PC-3 (cell line): Measurements from ENCODE around the gene FBXL13. TPM values are rescaled to one million over a fixed set of nuclear protein-coding genes. Genes with fewer than 3 reads are reported as not detected.
"Not testable (repeated sequence)": the region's sequence is repeated elsewhere in the genome, so short reads cannot be mapped to it uniquely, and the experiment has no call there.

Experiments used
- ATAC-seq: fragments of 200-7000 bp; cut with Tn5 transposase; 2 replicates; pipeline ENCODE4 v1.9.1; 2020; ENCODE audit warnings: mild to moderate bottlenecking, moderate library complexity
- BruUV-seq: library from RNA; stranded (reverse); fragments of 400-500 nt; replicated peaks from 2 replicates; lab custom pipeline; 2021; lab: Mats Ljungman, UMichigan
- CTCF ChIA-PET: fragments of 300-600 bp; sonication (Branson Sonifier 250); formaldehyde crosslinking; loops from one replicate; lab custom pipeline; 2022; ENCODE audit warnings: antibody characterized with exemption; lab: Charles Lee
- POLR2A ChIA-PET: fragments of 300-600 bp; sonication (Branson Sonifier 250); formaldehyde crosslinking; loops from one replicate; lab custom pipeline; 2022; ENCODE audit warnings: antibody characterized with exemption; ENCODE audit not compliant: unreplicated experiment; lab: Charles Lee
- DNase-seq: peaks from one replicate; pipeline ENCODE4 v3.0.0-alpha.2; 2015
- H2AFZ ChIP-seq: fragments of 300-600 bp; sonication (generic); 2 replicates; pipeline ENCODE4 v1.6.0; 2016; ENCODE audit warnings: antibody characterized with exemption, low read length
- H3F3A ChIP-seq: fragments of 300-600 bp; sonication (generic); one replicate; pipeline ENCODE4 v1.6.0; 2017; ENCODE audit warnings: antibody characterized with exemption, low read length, control low read depth, mild to moderate bottlenecking; ENCODE audit not compliant: unreplicated experiment
- H3K27ac ChIP-seq: fragments of 300-600 bp; sonication (generic); 2 replicates; pipeline ENCODE4 v1.5.1; 2016; ENCODE audit warnings: mild to moderate bottlenecking, low read length
- H3K27me3 ChIP-seq: fragments of 300-600 bp; sonication (generic); 2 replicates; pipeline ENCODE4 v1.6.1; 2016; ENCODE audit warnings: low read length, mixed read lengths
- H3K36me3 ChIP-seq: fragments of 300-600 bp; sonication (generic); 2 replicates; pipeline ENCODE4 v1.6.1; 2016; ENCODE audit warnings: low read depth, mixed run types, low read length, mixed read lengths
- H3K4me1 ChIP-seq: fragments of 300-600 bp; sonication (generic); 2 replicates; pipeline ENCODE4 v1.5.1; 2016; ENCODE audit warnings: low read length; ENCODE audit not compliant: insufficient read depth
- H3K4me2 ChIP-seq: fragments of 300-600 bp; sonication (generic); 2 replicates; pipeline ENCODE4 v1.6.0; 2016; ENCODE audit warnings: low read length
- H3K4me3 ChIP-seq: fragments of 300-600 bp; sonication (generic); 2 replicates; pipeline ENCODE4 v1.5.1; 2016; ENCODE audit warnings: mild to moderate bottlenecking, low read length, mixed read lengths
- H3K79me2 ChIP-seq: fragments of 300-600 bp; sonication (generic); 2 replicates; pipeline ENCODE4 v1.6.1; 2017; ENCODE audit warnings: low read length, mixed read lengths
- H3K9ac ChIP-seq: fragments of 300-600 bp; sonication (generic); 2 replicates; pipeline ENCODE4 v1.6.0; 2016; ENCODE audit warnings: mild to moderate bottlenecking, low read length
- H3K9me2 ChIP-seq: fragments of 300-600 bp; sonication (generic); replicated peaks from 2 replicates; pipeline ENCODE4 v1.6.1; 2016; ENCODE audit warnings: mixed run types, low read length, mixed read lengths
- H3K9me3 ChIP-seq: fragments of 300-600 bp; sonication (generic); 2 replicates; pipeline ENCODE4 v1.6.1; 2016; ENCODE audit warnings: low read length, mixed read lengths
- H4K20me1 ChIP-seq: fragments of 300-600 bp; sonication (generic); 2 replicates; pipeline ENCODE4 v1.6.1; 2016; ENCODE audit warnings: low read length, mixed read lengths
- EZH2 ChIP-seq: fragments of 300-600 bp; sonication (generic); IDR thresholded peaks from one replicate; pipeline ENCODE4 v1.6.1; 2017; ENCODE audit warnings: antibody characterized with exemption, mild to moderate bottlenecking, low read length; ENCODE audit not compliant: unreplicated experiment
- EZH2phosphoT487 ChIP-seq: fragments of 300-600 bp; sonication (generic); IDR thresholded peaks from 2 replicates; pipeline ENCODE4 v1.6.1; 2018; ENCODE audit warnings: mild to moderate bottlenecking, antibody characterized with exemption, low read length, borderline replicate concordance
- intact Hi-C: fragments of 100-400 bp; cut with micrococcal nuclease; formaldehyde crosslinking; loops from 2 replicates; pipeline ENCODE4 v1.9.0; 2023
- total RNA-seq: library from RNA; depleted of rRNA; stranded (reverse); fragments of >200 nt; gene quantifications from 2 replicates; pipeline ENCODE4 v1.2.3, GENCODE V29; 2014
- TF ChIP-seq, protein P1 (sequence below): fragments of 300-600 bp; sonication (generic); conservative IDR thresholded peaks from 2 replicates; pipeline ENCODE4 v1.5.1; 2017; ENCODE audit warnings: antibody characterized with exemption, low read depth, mild to moderate bottlenecking, low read length

The FBXL13 gene
- total RNA-seq, 1 experiment from 2014 or later = 1.1 TPM

GRCh38 chr7:102913826-102914225 is 160.8 kb downstream of the FBXL13 start:
- Histone ChIP-seq H3K4me2 (no peak overlapping the region), H3K9me2 (no peaks in the 10 kb centered on the region), H3K9ac (no peak overlapping the region), H3K4me3 (no peak overlapping the region), H3K36me3 (no peaks in the 10 kb centered on the region), H3F3A (no peaks in the 10 kb centered on the region), H3K9me3 (no peaks in the 10 kb centered on the region), H2AFZ (no peak overlapping the region), H3K79me2 (no peaks in the 10 kb centered on the region), H3K27ac (no peak overlapping the region), H3K4me1 (peaks cover 12% of the 10 kb centered on the region), H3K27me3 (no peaks in the 10 kb centered on the region), H4K20me1 (no peaks in the 10 kb centered on the region)
- no peak for ATAC-seq
- ChIA-PET POLR2A (no interaction called here), CTCF (no interaction called here)
- intact Hi-C loops = no loop called here
- TF ChIP-seq EZH2phosphoT487 (no peak), EZH2 (no peak)
- TF ChIP-seq, protein P1, sequence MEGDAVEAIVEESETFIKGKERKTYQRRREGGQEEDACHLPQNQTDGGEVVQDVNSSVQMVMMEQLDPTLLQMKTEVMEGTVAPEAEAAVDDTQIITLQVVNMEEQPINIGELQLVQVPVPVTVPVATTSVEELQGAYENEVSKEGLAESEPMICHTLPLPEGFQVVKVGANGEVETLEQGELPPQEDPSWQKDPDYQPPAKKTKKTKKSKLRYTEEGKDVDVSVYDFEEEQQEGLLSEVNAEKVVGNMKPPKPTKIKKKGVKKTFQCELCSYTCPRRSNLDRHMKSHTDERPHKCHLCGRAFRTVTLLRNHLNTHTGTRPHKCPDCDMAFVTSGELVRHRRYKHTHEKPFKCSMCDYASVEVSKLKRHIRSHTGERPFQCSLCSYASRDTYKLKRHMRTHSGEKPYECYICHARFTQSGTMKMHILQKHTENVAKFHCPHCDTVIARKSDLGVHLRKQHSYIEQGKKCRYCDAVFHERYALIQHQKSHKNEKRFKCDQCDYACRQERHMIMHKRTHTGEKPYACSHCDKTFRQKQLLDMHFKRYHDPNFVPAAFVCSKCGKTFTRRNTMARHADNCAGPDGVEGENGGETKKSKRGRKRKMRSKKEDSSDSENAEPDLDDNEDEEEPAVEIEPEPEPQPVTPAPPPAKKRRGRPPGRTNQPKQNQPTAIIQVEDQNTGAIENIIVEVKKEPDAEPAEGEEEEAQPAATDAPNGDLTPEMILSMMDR = no peak
- no peak for DNase-seq
- BruUV-seq = no TSS peak

DNA sequence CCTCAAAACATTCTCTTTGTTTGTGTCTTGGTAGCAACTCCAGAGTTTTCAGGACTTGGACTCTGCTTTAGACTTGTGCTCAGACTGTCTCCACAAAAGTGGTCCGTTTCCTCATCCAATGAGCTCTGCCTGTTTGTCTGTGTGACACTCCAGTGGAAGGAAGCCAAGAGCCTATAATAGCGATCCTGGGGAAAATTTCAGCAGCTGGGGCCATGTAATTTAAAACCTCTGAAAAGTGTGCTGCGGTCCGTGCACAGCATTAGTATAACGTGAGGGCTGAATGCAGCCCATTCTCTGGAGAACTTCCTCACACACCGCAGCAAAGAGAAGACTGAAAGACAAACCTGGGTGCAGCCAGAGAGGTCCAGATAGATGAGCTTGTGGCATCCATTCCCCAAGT is 161.9 kb downstream of the FBXL13 start, which contains the start of gene LRRC17:
LRRC17 (plus strand) TSS at position 259 of the 400 bp plus-strand sequence. CDS start 20,914 bp downstream, outside the sequence.
- H3K9ac ChIP-seq = no peak within 1 kb of the TSS
- no peak within 1 kb of the TSS for H3K4me3 ChIP-seq
- no peaks in the 10 kb centered on the region for H3K36me3 ChIP-seq
- H3F3A ChIP-seq = no peaks in the 10 kb centered on the region
- TF ChIP-seq, protein P1 = no peak
- TF ChIP-seq EZH2phosphoT487 = no peak
- TF ChIP-seq EZH2 = no peak
- ChIA-PET CTCF (no interaction called here), POLR2A (no interaction called here)
- H3K4me1 ChIP-seq = peaks cover 12% of the 10 kb centered on the region
- H3K27me3 ChIP-seq = no peaks in the 10 kb centered on the region
- no peaks in the 10 kb centered on the region for H3K9me2 ChIP-seq
- no peaks in the 10 kb centered on the region for H4K20me1 ChIP-seq
- no peak within 1 kb of the TSS for H2AFZ ChIP-seq
- intact Hi-C loops = no loop called here
- no peak within 1 kb of the TSS for H3K27ac ChIP-seq
- no TSS peak for BruUV-seq
- no peak for ATAC-seq
- no peaks in the 10 kb centered on the region for H3K9me3 ChIP-seq
- H3K4me2 ChIP-seq = no peak within 1 kb of the TSS
- H3K79me2 ChIP-seq = no peaks in the 10 kb centered on the region
- no peak for DNase-seq

DNA sequence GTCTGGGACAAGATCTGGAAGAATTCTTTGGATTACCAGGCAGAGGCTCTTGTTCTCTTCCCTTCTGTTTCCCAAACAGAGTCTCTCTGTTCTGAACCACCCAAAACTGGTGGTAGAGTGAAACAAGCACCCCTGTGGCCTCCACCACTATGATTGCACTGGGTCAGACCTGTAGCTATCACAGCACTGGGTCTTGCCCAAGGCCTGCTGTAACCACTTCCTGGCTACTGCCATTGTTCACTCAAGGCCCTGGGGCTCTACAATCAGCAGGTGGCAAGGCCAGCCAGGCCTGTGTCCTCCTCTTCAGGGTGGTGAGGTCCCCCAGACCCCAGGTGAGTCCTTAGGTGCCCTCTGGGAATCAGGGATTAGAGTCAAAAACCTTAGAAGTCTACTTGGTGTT is 165.9 kb downstream of the FBXL13 start:
- Histone ChIP-seq H3K9me2 (no peaks in the 10 kb centered on the region), H3K27me3 (no peaks in the 10 kb centered on the region), H3K79me2 (no peaks in the 10 kb centered on the region), H4K20me1 (no peaks in the 10 kb centered on the region), H3K27ac (no peak overlapping the region), H3K9ac (no peak overlapping the region), H3K36me3 (no peaks in the 10 kb centered on the region), H3K4me1 (no peaks in the 10 kb centered on the region), H3F3A (no peaks in the 10 kb centered on the region), H2AFZ (no peak overlapping the region), H3K4me3 (no peak overlapping the region), H3K9me3 (no peaks in the 10 kb centered on the region), H3K4me2 (no peak overlapping the region)
- ChIA-PET CTCF (no interaction called here), POLR2A (no interaction called here)
- BruUV-seq = no TSS peak
- DNase-seq (no peak), ATAC-seq (no peak)
- intact Hi-C loops = no loop called here
- no peak for TF ChIP-seq EZH2
- TF ChIP-seq EZH2phosphoT487 = no peak
- TF ChIP-seq, protein P1 = no peak

- H3K36me3 ChIP-seq, H3F3A ChIP-seq, CTCF ChIA-PET, DNase-seq, intact Hi-C loops, H3K79me2 ChIP-seq, H3K4me2 ChIP-seq, H3K27me3 ChIP-seq, ATAC-seq, H3K9me2 ChIP-seq, POLR2A ChIA-PET, H2AFZ ChIP-seq, H3K9ac ChIP-seq, H3K9me3 ChIP-seq, H4K20me1 ChIP-seq, BruUV-seq, H3K27ac ChIP-seq, H3K4me1 ChIP-seq, H3K4me3 ChIP-seq: not testable (repeated sequence)
These were observed 171.0 kb downstream of the FBXL13 start for GRCh38 chr7:102903576-102903975.
